Measurements from ENCODE around the gene BACH2.

The BACH2 gene

DNA sequence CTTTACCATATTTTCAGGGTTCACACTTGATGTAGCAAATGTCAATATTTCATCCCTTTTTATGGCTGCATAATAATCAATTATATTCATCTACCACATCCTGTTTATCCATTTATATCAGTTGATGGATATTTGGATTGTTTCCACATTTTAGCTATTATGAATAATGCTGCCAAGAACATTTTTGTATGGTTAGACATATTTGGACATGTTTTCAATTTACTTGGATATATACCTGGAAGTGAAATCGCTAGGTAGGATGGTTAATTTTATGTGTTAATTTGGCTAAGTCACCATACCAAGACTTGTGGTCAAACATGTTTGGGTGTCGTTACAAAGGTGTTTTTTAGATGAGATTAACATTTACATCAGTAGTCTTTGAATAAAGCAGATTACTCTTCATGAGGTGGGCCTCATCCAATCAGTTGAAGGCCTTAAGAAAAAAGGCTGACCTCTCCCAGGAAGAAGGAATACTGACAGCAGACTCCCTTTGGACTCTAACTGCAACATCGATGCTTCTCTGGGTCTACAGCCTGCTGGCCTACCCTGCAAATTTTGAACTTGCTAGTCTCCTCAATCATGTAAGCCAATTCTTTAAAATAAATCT is 196.5 kb downstream of the BACH2 start:
- TF ChIP-seq CTCF (IDR thresholded peaks at IDR 0.05; ENCODE audit: low read depth, low read length) = no peak
- DNase-seq (ENCODE audit: extremely low read depth, low read depth) = no peak

- no peak for TF ChIP-seq CTCF (IDR thresholded peaks at IDR 0.05; ENCODE audit: low read depth, low read length)
- DNase-seq (ENCODE audit: extremely low read depth, low read depth) = no peak
Observed at GRCh38 chr6:90098627-90099026, 198.0 kb downstream of the BACH2 start.

DNA sequence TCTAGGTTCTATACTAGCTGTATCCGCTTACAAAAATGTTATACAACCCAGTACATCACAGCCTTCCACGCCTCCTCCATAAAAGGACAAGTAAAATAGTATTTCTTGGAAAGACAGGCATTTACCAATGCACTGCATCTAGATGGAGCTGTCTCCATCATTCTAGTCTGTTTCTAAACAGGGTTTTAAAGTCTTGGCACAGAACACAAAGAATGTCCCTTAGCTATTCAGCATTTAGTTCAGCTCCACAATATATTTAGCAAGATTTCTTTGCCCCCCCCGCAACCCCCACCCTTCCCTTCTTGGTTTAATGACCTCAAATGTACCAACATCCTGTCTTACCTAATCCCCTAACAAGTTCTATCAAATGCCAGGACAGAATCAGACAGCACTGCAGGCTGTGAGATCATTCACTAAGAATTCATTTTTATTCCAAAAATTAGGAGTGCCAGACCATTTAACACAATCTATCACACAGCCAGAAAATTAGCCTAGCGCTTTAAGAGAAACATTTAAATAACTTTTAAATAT is 198.6 kb downstream of the BACH2 start:
- DNase-seq (ENCODE audit: extremely low read depth, low read depth) = peak; percentile 42
- peak; percentile 56 for TF ChIP-seq CTCF (IDR thresholded peaks at IDR 0.05; ENCODE audit: low read depth, low read length)

DNA sequence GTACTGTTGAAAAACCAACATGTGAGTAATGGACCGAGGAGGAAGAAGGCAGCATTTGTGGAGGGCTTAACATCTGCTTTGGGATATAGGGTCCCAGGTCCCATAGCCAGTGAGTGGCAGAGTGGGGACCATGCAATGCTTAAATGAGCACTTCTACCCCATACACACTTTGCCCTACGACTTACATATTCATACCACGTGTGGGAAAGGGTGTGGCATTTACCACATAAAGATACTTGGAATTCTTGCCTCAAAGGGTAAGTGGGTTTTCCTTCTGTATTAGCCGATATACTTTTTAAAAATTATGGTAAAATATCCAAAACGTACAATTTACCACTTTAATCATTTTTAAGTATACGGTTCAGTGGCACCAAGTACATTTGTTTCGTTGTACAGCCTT is 199.3 kb downstream of the BACH2 start:
- TF ChIP-seq CTCF (IDR thresholded peaks at IDR 0.05; ENCODE audit: low read depth, low read length) = no peak
- DNase-seq (ENCODE audit: extremely low read depth, low read depth) = no peak

DNA sequence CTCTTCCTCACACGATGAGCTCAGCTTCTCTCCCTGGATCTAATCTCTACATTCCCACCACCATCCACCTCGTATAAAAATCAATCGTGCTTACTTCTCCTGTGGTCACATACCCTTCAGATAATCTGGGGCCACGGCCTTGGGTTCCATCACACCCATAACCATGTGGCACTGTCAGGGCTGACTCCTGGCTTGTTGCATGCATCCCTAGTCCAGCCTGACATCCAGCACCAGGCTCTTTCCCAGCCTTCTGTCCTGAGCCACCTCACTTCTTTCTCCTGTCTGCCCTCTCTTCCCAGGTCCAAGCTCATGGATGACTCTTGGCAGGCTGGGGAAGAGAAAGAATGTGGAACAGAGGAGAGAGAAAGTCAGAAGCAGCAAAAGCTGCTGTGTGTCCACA is 199.8 kb downstream of the BACH2 start:
- no peak for TF ChIP-seq CTCF (IDR thresholded peaks at IDR 0.05; ENCODE audit: low read depth, low read length)
- no peak for DNase-seq (ENCODE audit: extremely low read depth, low read depth)

GRCh38 chr6:90095788-90096187 is 200.9 kb downstream of the BACH2 start:
- TF ChIP-seq CTCF (IDR thresholded peaks at IDR 0.05; ENCODE audit: low read depth, low read length) = no peak
- DNase-seq (ENCODE audit: extremely low read depth, low read depth) = no peak

GRCh38 chr6:90095145-90095544 is 201.5 kb downstream of the BACH2 start:
- TF ChIP-seq CTCF (IDR thresholded peaks at IDR 0.05; ENCODE audit: low read depth, low read length) = no peak
- DNase-seq (ENCODE audit: extremely low read depth, low read depth) = no peak
